ENCODE results near the gene EXO5. TPM values are rescaled to one million over a fixed set of nuclear protein-coding genes. Genes with fewer than 3 reads are reported as not detected.
"Not testable (repeated sequence)": the region's sequence is repeated elsewhere in the genome, so short reads cannot be mapped to it uniquely, and the experiment has no call there.

The EXO5 gene
- total RNA-seq, 1 donor from 2014 or later = 7.7 TPM

- DNase-seq = not testable (repeated sequence)
These were observed 46.2 kb downstream of the EXO5 start for GRCh38 chr1:40554807-40555206.

- no peak for DNase-seq
These were observed 47.6 kb downstream of the EXO5 start for GRCh38 chr1:40556121-40556520.

- not testable (repeated sequence) for DNase-seq
These were observed 49.7 kb downstream of the EXO5 start for GRCh38 chr1:40558241-40558640.

DNA sequence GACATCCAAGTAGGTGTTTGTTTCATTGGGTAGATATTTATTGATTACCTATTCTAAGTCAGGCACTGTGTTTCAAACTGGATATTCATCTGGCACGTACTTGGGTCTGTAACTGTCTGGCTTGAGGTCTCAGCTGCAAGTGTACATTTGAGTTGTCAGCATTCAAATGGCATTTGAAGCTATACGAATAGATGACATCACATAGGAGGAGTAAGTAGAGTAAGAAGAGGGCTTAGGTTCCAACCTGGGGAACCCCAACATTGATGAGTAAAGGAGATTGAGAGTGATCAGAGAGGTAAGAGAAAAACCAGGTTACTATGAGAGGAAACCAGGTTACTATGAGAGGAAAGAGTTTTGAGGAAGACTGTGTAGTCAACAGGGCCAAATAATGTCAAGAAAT lies 53.6 kb downstream of the EXO5 start:
- DNase-seq = no peak

GRCh38 chr1:40563266-40563665 lies 54.7 kb downstream of the EXO5 start:
- no peak for DNase-seq

DNA sequence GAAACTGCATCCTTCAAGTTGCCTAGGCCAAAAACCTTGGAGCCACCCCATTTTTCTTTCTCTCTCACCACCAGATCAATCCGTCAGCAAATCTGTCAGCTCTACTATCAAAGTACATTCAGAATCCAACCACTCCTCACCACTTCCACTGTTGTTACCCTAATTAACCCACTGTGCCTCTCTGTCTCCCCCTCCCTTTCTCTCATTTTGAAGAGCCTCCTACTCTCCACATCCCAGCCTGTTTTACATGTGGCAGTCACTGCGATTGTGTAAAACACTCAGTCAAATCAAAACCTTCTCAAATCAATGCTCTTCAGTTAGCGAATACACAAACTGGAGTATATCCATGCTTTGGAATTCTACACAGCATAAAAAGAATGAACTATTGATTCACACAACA lies 55.9 kb downstream of the EXO5 start:
- no peak for DNase-seq

- no peak for DNase-seq
These were observed 56.3 kb downstream of the EXO5 start for GRCh38 chr1:40564913-40565312.

Small RNA genes within 50 kb of the gene (small RNA-seq; reads per million reads assigned to genes)
- gene AL356379.1 (ENCODE audit: low replicate concordance) = not detected

Other genes starting within 250 kb of the EXO5 start
- gene COL9A2, start 191.5 kb upstream of the EXO5 start, total RNA-seq = 4.9 TPM
- 15.5 TPM for gene SMAP2, start 135.0 kb upstream of the EXO5 start, total RNA-seq
- 3.5 TPM for gene ZFP69B, start 58.3 kb upstream of the EXO5 start, total RNA-seq
- gene ZFP69, start 31.5 kb upstream of the EXO5 start, total RNA-seq = 3.0 TPM
- gene ZNF684, start 22.9 kb downstream of the EXO5 start, total RNA-seq = 5.6 TPM
- gene RIMS3, start 156.9 kb downstream of the EXO5 start, total RNA-seq = 0.59 TPM
- gene NFYC, start 182.9 kb downstream of the EXO5 start, total RNA-seq = 30.7 TPM

All from skin of body (tissue), 3 donors.